ENCODE data around the gene EIF4EBP2.

The EIF4EBP2 gene

GRCh38 chr10:70462349-70462984 is 58.5 kb downstream of the EIF4EBP2 start:
- DNase-seq: no peak

- no peak for DNase-seq
Observed at GRCh38 chr10:70465278-70465677, 61.3 kb downstream of the EIF4EBP2 start.

- DNase-seq: no peak
Observed at GRCh38 chr10:70465832-70466231, 61.9 kb downstream of the EIF4EBP2 start.

- no peak for DNase-seq
Observed at GRCh38 chr10:70466951-70467350, 63.0 kb downstream of the EIF4EBP2 start.

GRCh38 chr10:70472799-70473454 is 69.0 kb downstream of the EIF4EBP2 start:
- no peak for DNase-seq

GRCh38 chr10:70474780-70475179 is 70.8 kb downstream of the EIF4EBP2 start:
- no peak for DNase-seq

GRCh38 chr10:70475661-70476060 is 71.7 kb downstream of the EIF4EBP2 start:
- DNase-seq: no peak

GRCh38 chr10:70476249-70477035 is 72.5 kb downstream of the EIF4EBP2 start:
- no peak for DNase-seq

GRCh38 chr10:70477661-70478162 is 73.8 kb downstream of the EIF4EBP2 start:
- DNase-seq: no peak

Measured in NCI-H1417 treated with DMSO at 0.1 percent for 48 hours (cell line).